NCI-H748 (cell line): Measurements from ENCODE around the gene LCORL.
"Not testable (repeated sequence)": the region's sequence is repeated elsewhere in the genome, so short reads cannot be mapped to it uniquely, and the experiment has no call there.

ENCODE experiments used
- DNase-seq: peaks from one replicate; lab custom pipeline; 2025; ENCODE audit not compliant: unreplicated experiment; lab: John Stamatoyannopoulos, UW

The LCORL gene

DNA sequence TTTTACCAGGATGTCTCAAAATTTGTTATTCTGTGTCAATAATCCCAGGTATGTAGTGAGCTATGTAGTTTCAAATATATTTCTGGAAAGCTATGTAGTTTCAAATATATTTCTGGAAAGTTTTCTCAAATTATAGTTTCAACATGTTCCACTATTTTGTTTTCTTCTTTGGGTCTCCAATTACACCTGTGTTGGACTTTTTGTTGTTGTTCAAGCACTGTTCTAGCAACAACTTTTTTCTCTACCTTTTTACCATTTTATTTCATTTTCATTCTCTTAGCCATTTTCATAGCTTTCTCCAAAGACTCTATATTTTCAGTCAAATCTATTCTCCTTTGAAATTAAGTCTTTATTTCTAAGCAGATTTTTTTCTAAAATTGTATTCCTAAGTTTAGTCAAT lies 88.4 kb downstream of the LCORL start:
- DNase-seq: no peak

GRCh38 chr4:17932041-17932440 lies 89.5 kb downstream of the LCORL start:
- no peak for DNase-seq

GRCh38 chr4:17930256-17930655 lies 91.3 kb downstream of the LCORL start:
- no peak for DNase-seq

- DNase-seq: no peak
Measured at GRCh38 chr4:17924189-17924588, 97.4 kb downstream of the LCORL start.

DNA sequence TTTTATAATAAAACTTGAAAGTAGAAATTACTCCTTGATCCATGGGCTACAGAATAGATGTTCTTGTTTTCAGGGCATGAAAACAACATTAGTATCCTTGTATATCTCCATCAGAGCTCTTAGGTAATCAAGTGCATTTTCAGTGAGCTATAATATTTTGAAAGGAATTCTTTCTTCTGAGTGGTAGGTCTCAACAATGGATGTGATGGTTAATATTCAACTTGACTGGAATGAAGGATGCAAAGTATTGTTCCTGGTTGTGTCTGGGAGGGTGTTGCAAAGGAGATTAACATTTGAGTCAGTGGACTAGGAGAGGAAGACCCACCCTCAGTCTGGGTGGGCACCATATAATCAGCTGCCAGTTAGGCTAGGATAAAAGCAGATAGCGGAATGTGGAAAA lies 100.1 kb downstream of the LCORL start:
- no peak for DNase-seq

GRCh38 chr4:17920681-17921080 lies 100.9 kb downstream of the LCORL start:
- no peak for DNase-seq

DNA sequence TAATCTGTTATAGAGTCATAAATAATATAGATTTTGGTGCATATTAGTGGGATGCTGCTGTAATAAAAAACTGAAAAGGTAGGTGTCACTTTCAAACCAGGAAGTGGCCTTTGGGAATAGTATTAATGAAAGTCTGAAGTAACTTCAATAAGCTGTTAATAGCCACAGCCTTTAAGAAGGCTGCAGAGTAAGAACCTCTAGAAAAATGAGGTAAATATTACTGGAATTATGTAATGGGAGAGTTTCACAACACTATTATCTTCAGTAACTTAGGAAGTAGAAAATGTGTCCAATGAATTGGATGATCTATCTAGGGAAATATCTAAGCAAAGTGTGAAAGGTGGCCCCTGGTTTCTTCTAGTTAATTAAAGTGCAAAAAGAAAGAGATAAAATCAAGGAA lies 106.1 kb downstream of the LCORL start:
- no peak for DNase-seq

- DNase-seq: no peak
Measured at GRCh38 chr4:17912011-17912410, 109.5 kb downstream of the LCORL start.

- DNase-seq: no peak
Measured at GRCh38 chr4:17911608-17912007, 109.9 kb downstream of the LCORL start.

GRCh38 chr4:17898553-17899055 lies 123.0 kb downstream of the LCORL start:
- DNase-seq: peak; percentile 8

- DNase-seq: no peak
Measured at GRCh38 chr4:17895481-17895880, 126.1 kb downstream of the LCORL start.

- no peak for DNase-seq
Measured at GRCh38 chr4:17894421-17894820, 127.1 kb downstream of the LCORL start.

GRCh38 chr4:17889692-17890091 lies 131.9 kb downstream of the LCORL start:
- no peak for DNase-seq

DNA sequence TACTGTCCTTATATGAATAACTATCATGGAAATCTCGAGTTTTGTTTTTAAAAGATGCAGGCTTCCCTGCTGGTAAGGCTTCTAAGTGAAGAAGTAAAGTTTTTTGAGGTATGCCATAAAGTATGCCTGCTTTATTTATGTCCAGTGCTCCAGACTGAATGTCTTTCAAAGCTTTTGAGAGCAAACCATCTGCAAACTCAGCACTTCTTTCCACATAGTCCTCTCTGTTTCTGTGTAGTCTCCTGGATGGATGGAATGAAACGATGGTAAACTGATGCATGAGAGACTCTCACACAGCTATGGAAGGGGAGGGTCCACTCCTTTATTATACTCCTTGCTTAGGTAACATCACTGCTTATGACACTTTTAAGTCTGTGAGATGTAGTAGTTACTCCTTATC lies 137.0 kb downstream of the LCORL start:
- no peak for DNase-seq

GRCh38 chr4:17884063-17884462 lies 137.5 kb downstream of the LCORL start:
- no peak for DNase-seq

- DNase-seq: no peak
Measured at GRCh38 chr4:17877661-17878060, 143.9 kb downstream of the LCORL start.

DNA sequence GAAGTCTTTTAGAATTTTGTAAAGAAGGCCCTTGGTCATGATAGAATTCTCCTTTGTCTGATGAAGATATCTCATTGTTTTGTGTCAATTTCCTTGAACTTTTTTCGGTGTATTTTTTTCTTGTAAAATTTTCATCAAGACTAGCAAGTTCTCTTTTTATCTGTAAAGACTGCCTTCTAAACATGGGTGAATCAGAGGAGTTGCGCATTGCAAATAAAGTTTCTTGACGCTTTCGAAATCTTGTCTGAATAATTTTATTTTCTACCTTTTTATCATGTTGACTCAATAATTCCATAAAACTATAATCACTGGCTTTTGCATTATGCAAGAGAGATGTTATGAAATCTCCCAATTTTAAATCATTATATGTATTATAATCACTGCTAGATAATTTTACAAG lies 144.6 kb downstream of the LCORL start:
- DNase-seq: no peak

DNA sequence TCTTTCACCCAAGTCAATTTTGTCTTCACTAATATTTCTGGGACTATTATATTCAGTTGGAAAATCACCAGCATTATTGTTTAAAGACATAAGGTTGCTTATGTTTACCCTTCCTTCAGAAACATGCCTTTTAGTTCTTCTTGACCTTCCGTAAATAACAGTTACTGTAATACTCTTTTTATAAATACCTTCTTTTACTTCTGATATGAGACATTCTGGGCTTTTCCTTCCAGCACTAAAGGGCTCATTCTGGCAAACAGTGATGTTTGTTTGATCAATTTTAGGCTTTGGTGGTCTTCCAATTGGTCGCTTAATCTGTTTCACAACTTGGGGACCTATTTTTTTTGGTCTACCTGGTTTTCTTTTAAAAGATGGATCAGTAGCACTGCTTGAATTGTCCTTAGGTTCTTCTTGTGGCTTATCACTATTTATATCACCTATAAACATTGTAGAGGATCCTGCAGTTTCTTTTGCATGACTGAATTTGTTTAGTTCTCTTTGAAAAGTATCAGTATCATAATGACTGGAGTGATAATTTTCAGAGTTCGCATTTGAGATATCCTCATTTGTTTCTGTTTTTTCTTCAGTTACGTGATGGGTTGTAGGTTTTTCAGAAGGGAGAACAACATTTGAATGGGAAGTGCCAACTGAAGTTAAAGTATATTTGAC lies 146.0 kb downstream of the LCORL start:
- DNase-seq: no peak

GRCh38 chr4:17869327-17869726 lies 152.2 kb downstream of the LCORL start:
- DNase-seq: no peak

DNA sequence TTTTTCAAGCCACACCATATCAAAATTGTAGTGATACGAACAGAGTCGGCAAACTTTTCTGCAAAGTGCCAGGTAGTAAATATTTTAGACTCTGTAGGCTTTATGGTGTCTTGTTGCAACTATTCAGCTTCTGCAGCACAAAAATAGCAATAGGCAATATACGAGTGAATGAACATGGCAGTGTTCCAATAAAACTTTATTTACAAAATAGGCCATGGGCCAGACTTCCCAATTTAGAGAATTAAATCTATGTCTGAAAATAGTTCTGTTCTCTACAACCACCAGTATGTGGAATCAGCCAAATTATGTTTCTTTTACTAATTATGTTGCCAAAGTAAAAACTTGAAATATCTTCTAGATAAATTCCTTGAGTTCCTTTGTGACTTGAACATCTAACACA lies 154.3 kb downstream of the LCORL start:
- no peak for DNase-seq

DNA sequence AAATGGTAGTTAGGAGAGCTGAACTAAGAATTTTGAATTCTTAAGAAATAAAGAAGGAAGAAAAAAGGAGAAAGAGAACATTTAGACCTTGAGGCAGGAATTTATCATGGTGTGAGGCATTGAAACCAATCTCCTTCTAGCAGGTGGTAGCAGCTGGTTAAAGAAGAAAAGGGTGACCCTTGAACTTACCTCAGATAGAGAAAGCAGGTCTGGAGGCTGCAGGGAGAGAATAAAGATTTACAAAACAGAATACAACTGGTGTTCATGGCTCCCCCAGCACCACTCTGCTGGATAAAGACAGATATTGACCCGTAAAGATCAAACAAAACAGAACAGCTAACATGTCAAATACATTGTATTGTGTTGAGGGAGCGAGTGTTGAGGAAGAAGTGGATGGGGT lies 154.7 kb downstream of the LCORL start:
- no peak for DNase-seq

- no peak for DNase-seq
Measured at GRCh38 chr4:17865866-17866363, 155.6 kb downstream of the LCORL start.

GRCh38 chr4:17861906-17862305 lies 159.6 kb downstream of the LCORL start:
- DNase-seq: not testable (repeated sequence)
